Coronary artery (tissue), 2 donors: Measurements from ENCODE around the gene CYTH1.

Experiments
- DNase-seq: peaks from one replicate; pipeline ENCODE4 v3.0.0-alpha.2; 2017; ENCODE audit warnings: low spot score
- H3K27ac ChIP-seq, 2 donors: fragments of 200-600 bp; sonication (generic); one replicate each; pipeline ENCODE4 v1.5.1; 2016 to 2019
- H3K4me3 ChIP-seq: fragments of 200-600 bp; sonication (generic); 2 replicates; pipeline ENCODE4 v1.5.1; 2016; ENCODE audit warnings: mild to moderate bottlenecking, moderate library complexity
- CTCF ChIP-seq: fragments of 200-600 bp; sonication (generic); IDR thresholded peaks from one replicate; pipeline ENCODE4 v1.5.1; 2019; ENCODE audit warnings: antibody characterized with exemption

CYTH1 gene

GRCh38 chr17:78818932-78819331 is 36.9 kb upstream of the CYTH1 start:
- peak overlapping the region; percentile 10 to 74 for H3K27ac ChIP-seq
- no peak for DNase-seq
- no peak overlapping the region for H3K4me3 ChIP-seq
- no peak for TF ChIP-seq CTCF

- TF ChIP-seq CTCF = no peak
- Histone ChIP-seq H3K27ac (peak overlapping the region in 1 of 2 donors; percentile 66), H3K4me3 (no peak overlapping the region)
- peak; percentile 62 for DNase-seq
Measured at GRCh38 chr17:78818152-78818846, 36.2 kb upstream of the CYTH1 start.

- no peak for DNase-seq
- Histone ChIP-seq H3K27ac (peak overlapping the region in 1 of 2 donors; percentile 3), H3K4me3 (no peak overlapping the region)
- no peak for TF ChIP-seq CTCF
Measured at GRCh38 chr17:78817123-78817522, 35.0 kb upstream of the CYTH1 start.

- DNase-seq = no peak
- H3K27ac ChIP-seq = no peak overlapping the region
- no peak overlapping the region for H3K4me3 ChIP-seq
- TF ChIP-seq CTCF = no peak
Measured at GRCh38 chr17:78815696-78816095, 33.6 kb upstream of the CYTH1 start.

GRCh38 chr17:78812855-78813254 is 30.8 kb upstream of the CYTH1 start:
- no peak for DNase-seq
- H3K27ac ChIP-seq = peak overlapping the region in 1 of 2 donors; percentile 52
- H3K4me3 ChIP-seq = no peak overlapping the region
- no peak for TF ChIP-seq CTCF

- DNase-seq = no peak
- no peak for TF ChIP-seq CTCF
- Histone ChIP-seq H3K27ac (no peak overlapping the region), H3K4me3 (no peak overlapping the region)
Measured at GRCh38 chr17:78808163-78808562, 26.1 kb upstream of the CYTH1 start.

GRCh38 chr17:78806451-78806850 is 24.4 kb upstream of the CYTH1 start:
- Histone ChIP-seq H3K4me3 (no peak overlapping the region), H3K27ac (peak overlapping the region in 1 of 2 donors; percentile 46)
- no peak for TF ChIP-seq CTCF
- no peak for DNase-seq
